Fibroblast of the aortic adventitia (primary cell): Measurements from ENCODE around the gene SMIM24. TPM values are rescaled to one million over a fixed set of nuclear protein-coding genes. Genes with fewer than 3 reads are reported as not detected.
A peak's percentile ranks its signal among the peaks of the same experiment; 100 is the strongest.
"Not testable (repeated sequence)": the region's sequence is repeated elsewhere in the genome, so short reads cannot be mapped to it uniquely, and the experiment has no call there.

Source experiments
- DNase-seq: peaks from one replicate; pipeline ENCODE4 v3.0.0-alpha.2; 2010; ENCODE audit warnings: low read depth
- H3K4me3 ChIP-seq: 2 replicates; pipeline ENCODE4 v1.5.1; 2011; ENCODE audit warnings: low read depth, mild to moderate bottlenecking, control low read depth, low read length, moderate library complexity
- total RNA-seq: library from RNA; depleted of rRNA; stranded (reverse); fragments of >200 nt; gene quantifications from 2 replicates; pipeline ENCODE4 v1.2.3, GENCODE V29; 2012; ENCODE audit warnings: low replicate concordance
- TF ChIP-seq, protein P1 (sequence below): IDR thresholded peaks from 2 replicates; pipeline ENCODE4 v1.5.1; 2011; ENCODE audit warnings: mild to moderate bottlenecking, low read length, control low read depth, inconsistent platforms; ENCODE audit not compliant: insufficient read depth

The SMIM24 gene
- total RNA-seq, 1 donor = not detected

- DNase-seq = no peak
- no peak overlapping the region for H3K4me3 ChIP-seq
- TF ChIP-seq, protein P1, sequence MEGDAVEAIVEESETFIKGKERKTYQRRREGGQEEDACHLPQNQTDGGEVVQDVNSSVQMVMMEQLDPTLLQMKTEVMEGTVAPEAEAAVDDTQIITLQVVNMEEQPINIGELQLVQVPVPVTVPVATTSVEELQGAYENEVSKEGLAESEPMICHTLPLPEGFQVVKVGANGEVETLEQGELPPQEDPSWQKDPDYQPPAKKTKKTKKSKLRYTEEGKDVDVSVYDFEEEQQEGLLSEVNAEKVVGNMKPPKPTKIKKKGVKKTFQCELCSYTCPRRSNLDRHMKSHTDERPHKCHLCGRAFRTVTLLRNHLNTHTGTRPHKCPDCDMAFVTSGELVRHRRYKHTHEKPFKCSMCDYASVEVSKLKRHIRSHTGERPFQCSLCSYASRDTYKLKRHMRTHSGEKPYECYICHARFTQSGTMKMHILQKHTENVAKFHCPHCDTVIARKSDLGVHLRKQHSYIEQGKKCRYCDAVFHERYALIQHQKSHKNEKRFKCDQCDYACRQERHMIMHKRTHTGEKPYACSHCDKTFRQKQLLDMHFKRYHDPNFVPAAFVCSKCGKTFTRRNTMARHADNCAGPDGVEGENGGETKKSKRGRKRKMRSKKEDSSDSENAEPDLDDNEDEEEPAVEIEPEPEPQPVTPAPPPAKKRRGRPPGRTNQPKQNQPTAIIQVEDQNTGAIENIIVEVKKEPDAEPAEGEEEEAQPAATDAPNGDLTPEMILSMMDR = no peak
Observed at GRCh38 chr19:3455393-3455955, 24.9 kb downstream of the SMIM24 start.

- no peak overlapping the region for H3K4me3 ChIP-seq
- TF ChIP-seq, protein P1 = no peak
- DNase-seq = no peak
Observed at GRCh38 chr19:3454656-3455392, 25.5 kb downstream of the SMIM24 start.

- H3K4me3 ChIP-seq = no peak overlapping the region
- TF ChIP-seq, protein P1 = no peak
- no peak for DNase-seq
Observed at GRCh38 chr19:3453840-3454239, 26.5 kb downstream of the SMIM24 start.

- H3K4me3 ChIP-seq, DNase-seq: not testable (repeated sequence)
Observed at GRCh38 chr19:3452942-3453214, 27.4 kb downstream of the SMIM24 start.

DNA sequence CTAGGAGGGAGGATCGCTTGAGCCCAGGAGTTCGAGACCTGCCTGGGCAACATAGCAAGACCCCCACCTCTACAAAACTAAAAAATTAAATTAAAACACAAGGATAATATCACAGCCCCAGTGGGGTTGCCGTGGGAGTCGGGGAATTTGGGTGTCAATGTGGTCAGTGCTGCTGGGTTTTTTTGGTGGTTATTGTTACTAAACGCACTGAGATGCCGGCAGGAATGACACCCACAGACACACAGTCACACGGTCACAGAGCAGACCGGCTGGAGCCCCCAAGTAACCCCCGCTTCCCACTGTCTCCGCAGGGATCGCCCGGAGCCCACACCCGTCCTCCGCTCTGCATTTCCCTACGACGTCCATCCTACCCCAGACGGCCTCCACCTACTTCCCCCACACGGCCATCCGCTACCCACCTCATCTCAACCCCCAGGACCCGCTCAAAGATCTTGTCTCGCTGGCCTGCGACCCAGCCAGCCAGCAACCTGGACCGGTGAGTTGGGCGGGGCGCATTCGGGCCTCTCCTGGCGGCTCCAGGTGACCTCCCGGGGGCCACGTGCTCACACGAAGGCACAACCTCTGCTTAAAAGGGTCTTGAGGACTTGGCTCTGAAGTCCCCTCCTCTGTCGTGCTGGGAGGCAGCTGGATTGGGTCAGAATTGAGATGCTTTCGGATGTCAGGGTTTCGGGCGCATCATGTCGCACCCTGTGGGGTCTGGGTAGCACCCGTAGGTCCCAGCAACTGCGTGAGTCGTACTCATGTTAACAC, 28.0 kb downstream of the SMIM24 start:
- H3K4me3 ChIP-seq = no peak overlapping the region
- TF ChIP-seq, protein P1 = no peak
- no peak for DNase-seq

DNA sequence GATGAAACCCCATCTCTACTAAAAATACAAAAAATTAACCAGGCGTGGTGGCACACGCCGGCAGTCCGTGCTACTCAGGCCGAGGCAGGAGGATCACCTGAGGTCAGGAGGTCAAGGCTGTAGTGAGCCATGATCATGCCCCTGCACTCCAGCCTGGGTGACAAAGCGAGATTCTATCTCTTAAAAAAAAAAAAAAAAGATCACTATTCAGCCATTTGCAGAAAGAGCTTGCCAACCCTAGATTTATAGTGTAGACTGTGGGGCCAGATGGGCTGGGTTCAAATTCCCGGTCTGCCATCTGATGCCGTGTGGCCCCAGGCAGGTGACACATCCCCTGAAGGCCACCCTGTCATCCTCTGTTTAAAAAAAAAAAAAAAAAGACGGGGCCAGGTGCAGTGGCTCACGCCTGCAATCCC, 28.9 kb downstream of the SMIM24 start:
- TF ChIP-seq, protein P1 = no peak
- DNase-seq = no peak

GRCh38 chr19:3450796-3451411, 29.4 kb downstream of the SMIM24 start:
- H3K4me3 ChIP-seq = no peak overlapping the region
- peak; percentile 100 for DNase-seq
- TF ChIP-seq, protein P1 = no peak

More for the DNA sequence above, 28.9 kb downstream of the SMIM24 start:
- no peak overlapping the region for H3K4me3 ChIP-seq
